Smooth muscle cell (in vitro differentiated cells): Measurements from ENCODE around the gene CHTF18. TPM values are rescaled to one million over a fixed set of nuclear protein-coding genes. Genes with fewer than 3 reads are reported as not detected.
A peak's percentile ranks its signal among the peaks of the same experiment; 100 is the strongest.

Source experiments
- DNase-seq: peaks from one replicate; lab custom pipeline; 2025; ENCODE audit not compliant: unreplicated experiment; lab: John Stamatoyannopoulos, UW
- H2AFZ ChIP-seq: fragments of 200-600 bp; sonication (generic); 2 replicates; pipeline ENCODE4 v1.6.0; 2016; ENCODE audit warnings: antibody characterized with exemption, low read depth, mild to moderate bottlenecking
- H3F3A ChIP-seq: fragments of 200-600 bp; sonication (generic); 2 replicates; pipeline ENCODE4 v1.6.0; 2017; ENCODE audit warnings: antibody characterized with exemption, low read depth
- H3K27ac ChIP-seq: fragments of 200-600 bp; sonication (generic); 2 replicates; pipeline ENCODE4 v1.5.1; 2016; ENCODE audit warnings: low read depth, mild to moderate bottlenecking
- H3K27me3 ChIP-seq: fragments of 200-600 bp; sonication (generic); 2 replicates; pipeline ENCODE4 v1.6.1; 2016; ENCODE audit warnings: low read depth, mild to moderate bottlenecking
- H3K36me3 ChIP-seq: fragments of 200-600 bp; sonication (generic); 2 replicates; pipeline ENCODE4 v1.5.1; 2016; ENCODE audit warnings: low read depth
- H3K4me1 ChIP-seq: fragments of 200-600 bp; sonication (generic); 2 replicates; pipeline ENCODE4 v1.5.1; 2016; ENCODE audit warnings: low read depth
- H3K4me2 ChIP-seq: fragments of 200-600 bp; sonication (generic); 2 replicates; pipeline ENCODE4 v1.6.0; 2016; ENCODE audit warnings: mild to moderate bottlenecking
- H3K4me3 ChIP-seq: fragments of 200-600 bp; sonication (generic); 2 replicates; pipeline ENCODE4 v1.5.1; 2016; ENCODE audit warnings: mild to moderate bottlenecking
- H3K79me2 ChIP-seq: fragments of 200-600 bp; sonication (generic); 2 replicates; pipeline ENCODE4 v1.6.0; 2016; ENCODE audit warnings: low read depth, mild to moderate bottlenecking
- H3K9ac ChIP-seq: fragments of 200-600 bp; sonication (generic); 2 replicates; pipeline ENCODE4 v1.6.0; 2016; ENCODE audit warnings: low read depth
- H3K9me3 ChIP-seq: fragments of 200-600 bp; sonication (generic); replicated peaks from 2 replicates; pipeline ENCODE4 v1.5.1; 2016; ENCODE audit warnings: low read depth
- H4K20me1 ChIP-seq: fragments of 200-600 bp; sonication (generic); 2 replicates; pipeline ENCODE4 v1.6.0; 2016; ENCODE audit warnings: low read depth
- CTCF ChIP-seq: fragments of 200-600 bp; sonication (generic); IDR thresholded peaks from 2 replicates; pipeline ENCODE4 v1.5.1; 2017; ENCODE audit warnings: borderline replicate concordance, mild to moderate bottlenecking, antibody characterized with exemption; ENCODE audit not compliant: insufficient read depth, poor library complexity, severe bottlenecking
- WGBS: methylation state at CpG from one replicate; pipeline ENCODE4 v1.1.7; 2016; ENCODE audit warnings: low lambda C conversion rate; 5-methylcytosine and 5-hydroxymethylcytosine counted together
- polyA plus RNA-seq: library from polyadenylated mRNA; unstranded; fragments of >200 nt; fragmentation: Nextera tagmentation; extraction: Ambion mirVana; gene quantifications from 2 replicates; pipeline ENCODE4 v1.2.1, GENCODE V29; 2016
- total RNA-seq: library from RNA; depleted of rRNA; stranded (reverse); fragments of >200 nt; gene quantifications from 2 replicates; pipeline ENCODE4 v1.2.3, GENCODE V29; 2014

Gene CHTF18
- total and polyA plus RNA-seq, 2 experiments from 2014 or later: 27.2 to 33.2 TPM

- TF ChIP-seq CTCF: peak; percentile 69
- no peaks in the 10 kb centered on the region for H3K36me3 ChIP-seq
- H3K9ac ChIP-seq: no peak overlapping the region
- H3K27me3 ChIP-seq: no peaks in the 10 kb centered on the region
- peaks cover 11% of the 10 kb centered on the region for H4K20me1 ChIP-seq
- no peak overlapping the region for H3K4me2 ChIP-seq
- H3F3A ChIP-seq: no peaks in the 10 kb centered on the region
- WGBS: 74% methylated on average over 50 of the region's 58 CpGs
- peaks cover 12% of the 10 kb centered on the region for H3K4me1 ChIP-seq
- no peak overlapping the region for H3K4me3 ChIP-seq
- H3K79me2 ChIP-seq: peaks cover 12% of the 10 kb centered on the region
- H3K9me3 ChIP-seq: no peaks in the 10 kb centered on the region
- H2AFZ ChIP-seq: no peak overlapping the region
- peak; percentile 17 for DNase-seq
- H3K27ac ChIP-seq: no peak overlapping the region
Measured at GRCh38 chr16:785563-786535, 2.6 kb upstream of the CHTF18 start.

- WGBS: 50% methylated on average over 47 of the region's 47 CpGs
Measured at GRCh38 chr16:787321-787966, 976 bp upstream of the CHTF18 start.

GRCh38 chr16:787978-788398, 432 bp upstream of the CHTF18 start, which contains the start of gene RPUSD1:
TSS of gene RPUSD1 (minus strand) at chr16:788381. CDS start at chr16:787737, 644 bp downstream.
- H3K36me3 ChIP-seq: no peaks in the 10 kb centered on the region

More at GRCh38 chr16:787321-787966, 976 bp upstream of the CHTF18 start:
- no peak for TF ChIP-seq CTCF
- Histone ChIP-seq H3F3A (no peaks in the 10 kb centered on the region), H4K20me1 (peaks cover 11% of the 10 kb centered on the region), H3K4me1 (peaks cover 12% of the 10 kb centered on the region), H3K79me2 (peaks cover 12% of the 10 kb centered on the region), H3K9ac (peak overlapping the region; percentile 85), H3K36me3 (no peaks in the 10 kb centered on the region), H3K9me3 (no peaks in the 10 kb centered on the region), H3K27ac (no peak overlapping the region), H2AFZ (no peak overlapping the region), H3K4me3 (peak overlapping the region; percentile 95), H3K4me2 (peak overlapping the region; percentile 99), H3K27me3 (no peaks in the 10 kb centered on the region)
- no peak for DNase-seq

More at GRCh38 chr16:787978-788398, 432 bp upstream of the CHTF18 start, which contains the start of gene RPUSD1:
- H3K27ac ChIP-seq: no peak within 1 kb of the TSS
- H2AFZ ChIP-seq: peak within 1 kb of the TSS; percentile 97
- H3K4me2 ChIP-seq: peak within 1 kb of the TSS; percentile 99
- DNase-seq: no peak
- no peaks in the 10 kb centered on the region for H3F3A ChIP-seq
- H3K79me2 ChIP-seq: peaks cover 12% of the 10 kb centered on the region
- H3K27me3 ChIP-seq: no peaks in the 10 kb centered on the region
- peak within 1 kb of the TSS; percentile 95 for H3K4me3 ChIP-seq
- TF ChIP-seq CTCF: no peak
- peak within 1 kb of the TSS; percentile 85 for H3K9ac ChIP-seq
- peaks cover 11% of the 10 kb centered on the region for H4K20me1 ChIP-seq
- no peaks in the 10 kb centered on the region for H3K9me3 ChIP-seq
- peaks cover 12% of the 10 kb centered on the region for H3K4me1 ChIP-seq
- WGBS: 0% methylated on average over 7 of the region's 45 CpGs
